WTC11 (cell line): ENCODE results near the gene ZNF598. TPM values are rescaled to one million over a fixed set of nuclear protein-coding genes. Genes with fewer than 3 reads are reported as not detected.

Experiments
- ATAC-seq: fragments of 200-7000 bp; cut with Tn5 transposase; 2 replicates; pipeline ENCODE4 v1.10.0; 2021; ENCODE audit warnings: mild to moderate bottlenecking, moderate library complexity
- CTCF ChIA-PET: fragments of 300-600 bp; sonication (Branson Sonifier 250); formaldehyde crosslinking; loops from one replicate; lab custom pipeline; 2021; ENCODE audit warnings: antibody characterized with exemption; lab: Charles Lee
- POLR2A ChIA-PET: fragments of 350-600 bp; sonication (Branson Sonifier 250); formaldehyde crosslinking; loops from one replicate; lab custom pipeline; 2021; ENCODE audit warnings: antibody characterized with exemption; lab: Charles Lee
- DNase-seq: peaks from one replicate; pipeline ENCODE4 v3.0.0; 2021; ENCODE audit warnings: low spot score
- H3K27ac Mint-ChIP-seq: 2 replicates; pipeline ENCODE4 v1.8.0; 2021; ENCODE audit warnings: mixed read lengths
- H3K27me3 Mint-ChIP-seq: 2 replicates; pipeline ENCODE4 v1.8.0; 2021; ENCODE audit warnings: low read depth, mild to moderate bottlenecking, moderate library complexity, mixed read lengths
- H3K36me3 Mint-ChIP-seq: 2 replicates; pipeline ENCODE4 v1.8.0; 2021; ENCODE audit warnings: mixed read lengths
- H3K4me1 Mint-ChIP-seq: 2 replicates; pipeline ENCODE4 v1.8.0; 2022; ENCODE audit warnings: mixed read lengths
- H3K4me3 Mint-ChIP-seq: 2 replicates; pipeline ENCODE4 v1.8.0; 2021; ENCODE audit warnings: mild to moderate bottlenecking, moderate library complexity, mixed read lengths
- H3K9me3 Mint-ChIP-seq: 2 replicates; pipeline ENCODE4 v1.8.0; 2021; ENCODE audit warnings: mixed read lengths
- FOXJ3 ChIP-seq: sonication (generic); formaldehyde crosslinking; IDR thresholded peaks from 2 replicates; pipeline ENCODE4 v1.9.0; 2021; ENCODE audit warnings: missing genetic modification reagents, mild to moderate bottlenecking, borderline replicate concordance
- GTF2I ChIP-seq: fragments of 250-450 bp; sonication (Bioruptor Pico); conservative IDR thresholded peaks from 2 replicates; pipeline ENCODE4 v1.4.0; 2021; ENCODE audit warnings: mild to moderate bottlenecking
- KAT7 ChIP-seq: sonication (generic); formaldehyde crosslinking; IDR thresholded peaks from 2 replicates; pipeline ENCODE4 v1.8.1; 2023; ENCODE audit warnings: missing genetic modification reagents, mild to moderate bottlenecking, borderline replicate concordance
- RORB ChIP-seq: fragments of 250-450 bp; sonication (Bioruptor Pico); IDR thresholded peaks from 2 replicates; pipeline ENCODE4 v1.9.0; 2021; ENCODE audit warnings: mild to moderate bottlenecking
- ZNF121 ChIP-seq: sonication (generic); formaldehyde crosslinking; IDR thresholded peaks from 2 replicates; pipeline ENCODE4 v1.8.0; 2023; ENCODE audit warnings: missing genetic modification reagents
- ZNF232 ChIP-seq: sonication (generic); formaldehyde crosslinking; IDR thresholded peaks from 2 replicates; pipeline ENCODE4 v1.8.0; 2022; ENCODE audit warnings: mild to moderate bottlenecking, missing genetic modification reagents
- ZNF423 ChIP-seq: fragments of 250-450 bp; sonication (Bioruptor Pico); IDR thresholded peaks from 2 replicates; pipeline ENCODE4 v2.1.2; 2022; ENCODE audit warnings: mild to moderate bottlenecking, moderate library complexity
- total RNA-seq: library from RNA; stranded (reverse); gene quantifications from 3 replicates; pipeline ENCODE4 v1.2.3, GENCODE V29; 2021
- TF ChIP-seq, protein P1 (sequence below): sonication (generic); formaldehyde crosslinking; IDR thresholded peaks from 2 replicates; pipeline ENCODE4 v1.8.1; 2022; ENCODE audit warnings: mild to moderate bottlenecking, moderate library complexity, missing genetic modification reagents
- TF ChIP-seq, protein P2 (sequence below): sonication (generic); formaldehyde crosslinking; IDR thresholded peaks from 2 replicates; pipeline ENCODE4 v1.8.0; 2023; ENCODE audit warnings: missing genetic modification reagents
- TF ChIP-seq, protein P3 (sequence below): sonication (generic); formaldehyde crosslinking; IDR thresholded peaks from 2 replicates; pipeline ENCODE4 v1.8.1; 2022; ENCODE audit warnings: low read depth, mild to moderate bottlenecking, moderate library complexity, missing genetic modification reagents, borderline replicate concordance
- TF ChIP-seq, protein P4 (sequence below): sonication (generic); formaldehyde crosslinking; IDR thresholded peaks from 2 replicates; pipeline ENCODE4 v1.8.0; 2022; ENCODE audit warnings: mild to moderate bottlenecking, missing genetic modification reagents
- TF ChIP-seq, protein P5 (sequence below): sonication (generic); formaldehyde crosslinking; IDR thresholded peaks from 2 replicates; pipeline ENCODE4 v1.8.1; 2022; ENCODE audit warnings: low read depth, missing genetic modification reagents, borderline replicate concordance
- TF ChIP-seq, protein P6 (sequence below): sonication (generic); formaldehyde crosslinking; IDR thresholded peaks from 2 replicates; pipeline ENCODE4 v1.8.1; 2023; ENCODE audit warnings: mild to moderate bottlenecking, missing genetic modification reagents, borderline replicate concordance
- TF ChIP-seq, protein P7 (sequence below): sonication (generic); formaldehyde crosslinking; IDR thresholded peaks from 2 replicates; pipeline ENCODE4 v1.8.0; 2023; ENCODE audit warnings: missing genetic modification reagents, mild to moderate bottlenecking, borderline replicate concordance

Gene ZNF598
- total RNA-seq, 1 experiment from 2014 or later = 66.4 TPM

DNA sequence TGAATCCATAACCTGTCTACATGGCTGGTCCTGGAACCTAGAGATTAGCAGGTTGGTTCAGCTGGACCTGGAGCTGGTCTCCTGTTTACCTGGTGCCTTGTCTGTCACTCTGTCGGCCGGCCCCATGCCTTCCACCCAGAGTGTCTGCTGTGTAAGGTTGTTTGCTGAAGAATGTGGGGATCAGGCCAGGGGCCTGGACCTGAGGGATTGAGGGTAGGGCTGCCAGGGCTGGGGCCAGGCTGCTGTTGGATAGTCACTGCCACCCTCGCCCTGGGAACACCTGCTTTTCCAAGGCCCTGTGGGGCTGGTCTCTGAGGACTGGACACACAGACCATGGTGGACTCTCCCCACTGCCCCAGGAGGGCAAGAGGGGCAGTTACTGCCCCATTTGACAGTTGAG lies 18.5 kb upstream of the ZNF598 start (continued):
- TF ChIP-seq, protein P1, sequence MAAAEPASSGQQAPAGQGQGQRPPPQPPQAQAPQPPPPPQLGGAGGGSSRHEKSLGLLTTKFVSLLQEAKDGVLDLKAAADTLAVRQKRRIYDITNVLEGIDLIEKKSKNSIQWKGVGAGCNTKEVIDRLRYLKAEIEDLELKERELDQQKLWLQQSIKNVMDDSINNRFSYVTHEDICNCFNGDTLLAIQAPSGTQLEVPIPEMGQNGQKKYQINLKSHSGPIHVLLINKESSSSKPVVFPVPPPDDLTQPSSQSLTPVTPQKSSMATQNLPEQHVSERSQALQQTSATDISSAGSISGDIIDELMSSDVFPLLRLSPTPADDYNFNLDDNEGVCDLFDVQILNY (CRISPR knock-in tag) = no peak
- TF ChIP-seq, protein P2, sequence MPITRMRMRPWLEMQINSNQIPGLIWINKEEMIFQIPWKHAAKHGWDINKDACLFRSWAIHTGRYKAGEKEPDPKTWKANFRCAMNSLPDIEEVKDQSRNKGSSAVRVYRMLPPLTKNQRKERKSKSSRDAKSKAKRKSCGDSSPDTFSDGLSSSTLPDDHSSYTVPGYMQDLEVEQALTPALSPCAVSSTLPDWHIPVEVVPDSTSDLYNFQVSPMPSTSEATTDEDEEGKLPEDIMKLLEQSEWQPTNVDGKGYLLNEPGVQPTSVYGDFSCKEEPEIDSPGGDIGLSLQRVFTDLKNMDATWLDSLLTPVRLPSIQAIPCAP (CRISPR knock-in tag) = no peak
- no peak for TF ChIP-seq KAT7 (CRISPR knock-in tag)

DNA sequence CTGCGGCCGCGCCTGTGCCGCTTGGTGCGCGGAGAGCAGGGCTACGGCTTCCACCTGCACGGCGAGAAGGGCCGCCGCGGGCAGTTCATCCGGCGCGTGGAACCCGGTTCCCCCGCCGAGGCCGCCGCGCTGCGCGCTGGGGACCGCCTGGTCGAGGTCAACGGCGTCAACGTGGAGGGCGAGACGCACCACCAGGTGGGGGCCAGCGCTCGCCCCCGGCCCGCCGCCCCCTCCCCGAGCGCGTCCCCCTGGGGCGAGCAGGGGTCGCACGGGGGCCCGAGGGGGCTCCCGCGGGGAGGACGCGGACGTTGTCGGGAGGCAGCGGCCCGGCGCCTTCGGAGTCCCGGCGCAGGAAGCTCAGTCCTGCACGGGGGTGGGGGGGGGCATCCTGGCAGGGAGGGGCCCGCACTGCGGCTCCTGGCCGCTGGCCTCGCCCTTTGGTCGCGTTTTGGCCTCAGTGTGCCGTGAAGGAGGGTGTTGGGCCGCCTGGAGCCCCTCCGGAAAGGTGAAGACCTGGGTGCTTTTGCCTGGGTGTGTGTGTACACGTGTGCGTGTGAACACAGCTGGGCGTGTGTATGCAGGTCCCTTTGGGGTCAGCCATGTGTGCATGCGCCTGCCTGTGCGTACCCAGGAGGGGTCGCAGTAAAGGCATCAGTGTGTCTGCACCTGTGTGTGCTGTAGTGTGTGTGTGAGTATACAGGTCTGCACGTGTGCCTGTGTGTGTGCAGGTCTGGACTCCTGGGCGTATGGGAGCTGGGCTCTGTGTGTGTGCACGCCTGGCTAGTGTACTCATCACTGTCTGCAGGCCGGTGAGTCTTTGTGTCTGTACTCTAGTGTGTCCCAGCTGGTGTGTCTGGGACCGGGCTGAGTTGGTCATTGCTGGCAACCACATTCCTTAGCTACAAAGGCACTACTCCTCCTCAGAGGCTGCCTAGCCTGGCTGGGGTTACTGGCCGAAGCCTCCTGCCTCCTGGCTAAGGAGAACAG lies 17.7 kb upstream of the ZNF598 start:
- H3K4me1 Mint-ChIP-seq = peaks cover 12% of the 10 kb centered on the region
- CTCF ChIA-PET = interaction anchor here (0.7 to 2.3 kb wide), 7 partner anchors 11 to 474 kb away, joined by 3 to 16 read pairs (median 4); no protein-coding TSS in a partner anchor
- H3K27ac Mint-ChIP-seq = no peak overlapping the region
- H3K4me3 Mint-ChIP-seq = peak overlapping the region; percentile 75
- peaks cover 34% of the 10 kb centered on the region for H3K27me3 Mint-ChIP-seq
- DNase-seq (no peak), ATAC-seq (no peak)
- H3K36me3 Mint-ChIP-seq = no peaks in the 10 kb centered on the region
- TF ChIP-seq, protein P3, sequence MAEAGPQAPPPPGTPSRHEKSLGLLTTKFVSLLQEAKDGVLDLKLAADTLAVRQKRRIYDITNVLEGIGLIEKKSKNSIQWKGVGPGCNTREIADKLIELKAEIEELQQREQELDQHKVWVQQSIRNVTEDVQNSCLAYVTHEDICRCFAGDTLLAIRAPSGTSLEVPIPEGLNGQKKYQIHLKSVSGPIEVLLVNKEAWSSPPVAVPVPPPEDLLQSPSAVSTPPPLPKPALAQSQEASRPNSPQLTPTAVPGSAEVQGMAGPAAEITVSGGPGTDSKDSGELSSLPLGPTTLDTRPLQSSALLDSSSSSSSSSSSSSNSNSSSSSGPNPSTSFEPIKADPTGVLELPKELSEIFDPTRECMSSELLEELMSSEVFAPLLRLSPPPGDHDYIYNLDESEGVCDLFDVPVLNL (CRISPR knock-in tag) = peak; percentile 51; the same call in 1 of the 2 replicates
- 0 out of 2 replicates have a peak, but pooled peaks have one; percentile 39 for TF ChIP-seq ZNF121 (CRISPR knock-in tag)
- TF ChIP-seq, protein P4, sequence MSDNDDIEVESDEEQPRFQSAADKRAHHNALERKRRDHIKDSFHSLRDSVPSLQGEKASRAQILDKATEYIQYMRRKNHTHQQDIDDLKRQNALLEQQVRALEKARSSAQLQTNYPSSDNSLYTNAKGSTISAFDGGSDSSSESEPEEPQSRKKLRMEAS (CRISPR knock-in tag) = no peak
- H3K9me3 Mint-ChIP-seq = no peaks in the 10 kb centered on the region
- POLR2A ChIA-PET = interaction anchor here (0.6 kb wide), 1 partner anchor 55 kb away, joined by 4 read pairs; no protein-coding TSS in a partner anchor

DNA sequence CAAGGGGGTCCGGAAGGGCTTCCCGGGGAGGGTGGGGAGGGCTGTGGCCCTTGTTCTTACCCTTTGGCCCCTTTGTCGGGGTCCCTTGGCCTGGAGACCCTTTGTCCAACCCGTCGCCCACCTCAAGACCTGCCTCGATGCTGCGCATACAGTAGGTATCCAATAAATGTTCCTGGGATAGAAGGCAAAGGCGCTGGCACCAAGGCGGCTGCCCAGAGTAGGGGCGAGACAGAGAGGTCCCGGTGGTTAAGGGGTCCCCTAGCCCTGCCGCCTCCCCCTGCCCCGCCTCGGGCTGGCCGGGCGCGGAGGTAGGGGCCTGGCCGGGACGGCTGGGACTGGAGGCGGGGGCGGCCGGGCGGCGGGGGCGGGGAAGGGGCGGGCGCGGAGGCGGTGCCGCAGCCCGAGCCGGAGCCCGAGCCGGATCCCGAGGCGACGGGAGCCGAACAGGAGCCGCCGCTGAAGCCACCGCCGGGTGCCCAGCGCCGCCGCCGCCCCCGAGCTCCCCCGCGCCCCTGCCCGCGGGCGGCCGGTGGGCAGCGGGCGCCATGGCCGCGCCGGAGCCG lies 16.9 kb upstream of the ZNF598 start, which contains the start of gene NHERF2:
NHERF2 (plus strand) TSS at position 442 of the 563 bp plus-strand sequence; CDS start at position 546, 104 bp downstream.
- ATAC-seq = peak; percentile 9
- Mint-ChIP-seq H3K4me1 (peaks cover 12% of the 10 kb centered on the region), H3K9me3 (no peaks in the 10 kb centered on the region), H3K4me3 (peak within 1 kb of the TSS; percentile 75), H3K27ac (no peak within 1 kb of the TSS), H3K27me3 (peaks cover 41% of the 10 kb centered on the region), H3K36me3 (no peaks in the 10 kb centered on the region)
- no peak for DNase-seq
- POLR2A ChIA-PET = interaction anchor here (0.6 kb wide), 1 partner anchor 56 kb away, joined by 4 read pairs; no protein-coding TSS in a partner anchor
- CTCF ChIA-PET = interaction anchor here (0.9 to 2.3 kb wide), 5 partner anchors 21 to 475 kb away, joined by 3 to 16 read pairs (median 4); partner anchors contain the start of genes NTHL1 and TSC2
- TF ChIP-seq GTF2I (CRISPR knock-in tag) (no peak), RORB (CRISPR knock-in tag) (no peak), ZNF232 (no peak), ZNF423 (CRISPR knock-in tag) (no peak), FOXJ3 (CRISPR knock-in tag) (no peak)
- TF ChIP-seq, protein P5, sequence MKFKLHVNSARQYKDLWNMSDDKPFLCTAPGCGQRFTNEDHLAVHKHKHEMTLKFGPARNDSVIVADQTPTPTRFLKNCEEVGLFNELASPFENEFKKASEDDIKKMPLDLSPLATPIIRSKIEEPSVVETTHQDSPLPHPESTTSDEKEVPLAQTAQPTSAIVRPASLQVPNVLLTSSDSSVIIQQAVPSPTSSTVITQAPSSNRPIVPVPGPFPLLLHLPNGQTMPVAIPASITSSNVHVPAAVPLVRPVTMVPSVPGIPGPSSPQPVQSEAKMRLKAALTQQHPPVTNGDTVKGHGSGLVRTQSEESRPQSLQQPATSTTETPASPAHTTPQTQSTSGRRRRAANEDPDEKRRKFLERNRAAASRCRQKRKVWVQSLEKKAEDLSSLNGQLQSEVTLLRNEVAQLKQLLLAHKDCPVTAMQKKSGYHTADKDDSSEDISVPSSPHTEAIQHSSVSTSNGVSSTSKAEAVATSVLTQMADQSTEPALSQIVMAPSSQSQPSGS (CRISPR knock-in tag) = no peak
- TF ChIP-seq, protein P6, sequence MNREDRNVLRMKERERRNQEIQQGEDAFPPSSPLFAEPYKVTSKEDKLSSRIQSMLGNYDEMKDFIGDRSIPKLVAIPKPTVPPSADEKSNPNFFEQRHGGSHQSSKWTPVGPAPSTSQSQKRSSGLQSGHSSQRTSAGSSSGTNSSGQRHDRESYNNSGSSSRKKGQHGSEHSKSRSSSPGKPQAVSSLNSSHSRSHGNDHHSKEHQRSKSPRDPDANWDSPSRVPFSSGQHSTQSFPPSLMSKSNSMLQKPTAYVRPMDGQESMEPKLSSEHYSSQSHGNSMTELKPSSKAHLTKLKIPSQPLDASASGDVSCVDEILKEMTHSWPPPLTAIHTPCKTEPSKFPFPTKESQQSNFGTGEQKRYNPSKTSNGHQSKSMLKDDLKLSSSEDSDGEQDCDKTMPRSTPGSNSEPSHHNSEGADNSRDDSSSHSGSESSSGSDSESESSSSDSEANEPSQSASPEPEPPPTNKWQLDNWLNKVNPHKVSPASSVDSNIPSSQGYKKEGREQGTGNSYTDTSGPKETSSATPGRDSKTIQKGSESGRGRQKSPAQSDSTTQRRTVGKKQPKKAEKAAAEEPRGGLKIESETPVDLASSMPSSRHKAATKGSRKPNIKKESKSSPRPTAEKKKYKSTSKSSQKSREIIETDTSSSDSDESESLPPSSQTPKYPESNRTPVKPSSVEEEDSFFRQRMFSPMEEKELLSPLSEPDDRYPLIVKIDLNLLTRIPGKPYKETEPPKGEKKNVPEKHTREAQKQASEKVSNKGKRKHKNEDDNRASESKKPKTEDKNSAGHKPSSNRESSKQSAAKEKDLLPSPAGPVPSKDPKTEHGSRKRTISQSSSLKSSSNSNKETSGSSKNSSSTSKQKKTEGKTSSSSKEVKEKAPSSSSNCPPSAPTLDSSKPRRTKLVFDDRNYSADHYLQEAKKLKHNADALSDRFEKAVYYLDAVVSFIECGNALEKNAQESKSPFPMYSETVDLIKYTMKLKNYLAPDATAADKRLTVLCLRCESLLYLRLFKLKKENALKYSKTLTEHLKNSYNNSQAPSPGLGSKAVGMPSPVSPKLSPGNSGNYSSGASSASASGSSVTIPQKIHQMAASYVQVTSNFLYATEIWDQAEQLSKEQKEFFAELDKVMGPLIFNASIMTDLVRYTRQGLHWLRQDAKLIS (CRISPR knock-in tag) = no peak
- TF ChIP-seq, protein P7, sequence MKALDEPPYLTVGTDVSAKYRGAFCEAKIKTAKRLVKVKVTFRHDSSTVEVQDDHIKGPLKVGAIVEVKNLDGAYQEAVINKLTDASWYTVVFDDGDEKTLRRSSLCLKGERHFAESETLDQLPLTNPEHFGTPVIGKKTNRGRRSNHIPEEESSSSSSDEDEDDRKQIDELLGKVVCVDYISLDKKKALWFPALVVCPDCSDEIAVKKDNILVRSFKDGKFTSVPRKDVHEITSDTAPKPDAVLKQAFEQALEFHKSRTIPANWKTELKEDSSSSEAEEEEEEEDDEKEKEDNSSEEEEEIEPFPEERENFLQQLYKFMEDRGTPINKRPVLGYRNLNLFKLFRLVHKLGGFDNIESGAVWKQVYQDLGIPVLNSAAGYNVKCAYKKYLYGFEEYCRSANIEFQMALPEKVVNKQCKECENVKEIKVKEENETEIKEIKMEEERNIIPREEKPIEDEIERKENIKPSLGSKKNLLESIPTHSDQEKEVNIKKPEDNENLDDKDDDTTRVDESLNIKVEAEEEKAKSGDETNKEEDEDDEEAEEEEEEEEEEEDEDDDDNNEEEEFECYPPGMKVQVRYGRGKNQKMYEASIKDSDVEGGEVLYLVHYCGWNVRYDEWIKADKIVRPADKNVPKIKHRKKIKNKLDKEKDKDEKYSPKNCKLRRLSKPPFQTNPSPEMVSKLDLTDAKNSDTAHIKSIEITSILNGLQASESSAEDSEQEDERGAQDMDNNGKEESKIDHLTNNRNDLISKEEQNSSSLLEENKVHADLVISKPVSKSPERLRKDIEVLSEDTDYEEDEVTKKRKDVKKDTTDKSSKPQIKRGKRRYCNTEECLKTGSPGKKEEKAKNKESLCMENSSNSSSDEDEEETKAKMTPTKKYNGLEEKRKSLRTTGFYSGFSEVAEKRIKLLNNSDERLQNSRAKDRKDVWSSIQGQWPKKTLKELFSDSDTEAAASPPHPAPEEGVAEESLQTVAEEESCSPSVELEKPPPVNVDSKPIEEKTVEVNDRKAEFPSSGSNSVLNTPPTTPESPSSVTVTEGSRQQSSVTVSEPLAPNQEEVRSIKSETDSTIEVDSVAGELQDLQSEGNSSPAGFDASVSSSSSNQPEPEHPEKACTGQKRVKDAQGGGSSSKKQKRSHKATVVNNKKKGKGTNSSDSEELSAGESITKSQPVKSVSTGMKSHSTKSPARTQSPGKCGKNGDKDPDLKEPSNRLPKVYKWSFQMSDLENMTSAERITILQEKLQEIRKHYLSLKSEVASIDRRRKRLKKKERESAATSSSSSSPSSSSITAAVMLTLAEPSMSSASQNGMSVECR (CRISPR knock-in tag) = no peak
